ENCODE results near the gene EXOSC7.
A peak's percentile ranks its signal among the peaks of the same experiment; 100 is the strongest.

EXOSC7 gene

GRCh38 chr3:44993471-44994205 is 17.6 kb downstream of the EXOSC7 start:
- DNase-seq (ENCODE audit: low read depth) = peak; percentile 91

- peak; percentile 54 for DNase-seq (ENCODE audit: low read depth)
These were observed 19.2 kb downstream of the EXOSC7 start for GRCh38 chr3:44995142-44995770.

- no peak for DNase-seq (ENCODE audit: low read depth)
These were observed 20.5 kb downstream of the EXOSC7 start for GRCh38 chr3:44996556-44996969.

- DNase-seq (ENCODE audit: low read depth) = no peak
These were observed 23.7 kb downstream of the EXOSC7 start for GRCh38 chr3:44999782-45000181.

- no peak for DNase-seq (ENCODE audit: low read depth)
These were observed 24.8 kb downstream of the EXOSC7 start for GRCh38 chr3:45000823-45001222.

- DNase-seq (ENCODE audit: low read depth) = no peak
These were observed 25.7 kb downstream of the EXOSC7 start for GRCh38 chr3:45001738-45002137.

GRCh38 chr3:45002139-45002660 is 26.2 kb downstream of the EXOSC7 start:
- no peak for DNase-seq (ENCODE audit: low read depth)

GRCh38 chr3:45002720-45003119 is 26.7 kb downstream of the EXOSC7 start:
- no peak for DNase-seq (ENCODE audit: low read depth)

GRCh38 chr3:45003406-45003805 is 27.4 kb downstream of the EXOSC7 start:
- DNase-seq (ENCODE audit: low read depth) = no peak

GRCh38 chr3:45003859-45004258 is 27.8 kb downstream of the EXOSC7 start:
- no peak for DNase-seq (ENCODE audit: low read depth)

GRCh38 chr3:45007091-45007490 is 31.0 kb downstream of the EXOSC7 start:
- DNase-seq (ENCODE audit: low read depth) = no peak

GRCh38 chr3:45008117-45008516 is 32.1 kb downstream of the EXOSC7 start:
- no peak for DNase-seq (ENCODE audit: low read depth)

GRCh38 chr3:45009868-45010267 is 33.8 kb downstream of the EXOSC7 start:
- no peak for DNase-seq (ENCODE audit: low read depth)

GRCh38 chr3:45010811-45011333 is 34.8 kb downstream of the EXOSC7 start:
- peak; percentile 95 for DNase-seq (ENCODE audit: low read depth)

GRCh38 chr3:45011756-45012508 is 35.9 kb downstream of the EXOSC7 start:
- peak; percentile 96 for DNase-seq (ENCODE audit: low read depth)

- DNase-seq (ENCODE audit: low read depth) = no peak
These were observed 36.5 kb downstream of the EXOSC7 start for GRCh38 chr3:45012577-45012976.

- no peak for DNase-seq (ENCODE audit: low read depth)
These were observed 40.9 kb downstream of the EXOSC7 start for GRCh38 chr3:45016916-45017315.

- DNase-seq (ENCODE audit: low read depth) = no peak
These were observed 41.8 kb downstream of the EXOSC7 start for GRCh38 chr3:45017821-45018220.

GRCh38 chr3:45020534-45020933 is 44.5 kb downstream of the EXOSC7 start:
- DNase-seq (ENCODE audit: low read depth) = no peak

GRCh38 chr3:45021524-45022297 is 45.7 kb downstream of the EXOSC7 start:
- DNase-seq (ENCODE audit: low read depth) = no peak

GRCh38 chr3:45023675-45024074 is 47.6 kb downstream of the EXOSC7 start:
- DNase-seq (ENCODE audit: low read depth) = no peak
